ENCODE results near the gene PACS1. TPM values are rescaled to one million over a fixed set of nuclear protein-coding genes. Genes with fewer than 3 reads are reported as not detected.
A peak's percentile ranks its signal among the peaks of the same experiment; 100 is the strongest.

Gene PACS1
- polyA plus RNA-seq, 3 donors, result 8.1 to 36.8 (median 12.4) TPM

DNA sequence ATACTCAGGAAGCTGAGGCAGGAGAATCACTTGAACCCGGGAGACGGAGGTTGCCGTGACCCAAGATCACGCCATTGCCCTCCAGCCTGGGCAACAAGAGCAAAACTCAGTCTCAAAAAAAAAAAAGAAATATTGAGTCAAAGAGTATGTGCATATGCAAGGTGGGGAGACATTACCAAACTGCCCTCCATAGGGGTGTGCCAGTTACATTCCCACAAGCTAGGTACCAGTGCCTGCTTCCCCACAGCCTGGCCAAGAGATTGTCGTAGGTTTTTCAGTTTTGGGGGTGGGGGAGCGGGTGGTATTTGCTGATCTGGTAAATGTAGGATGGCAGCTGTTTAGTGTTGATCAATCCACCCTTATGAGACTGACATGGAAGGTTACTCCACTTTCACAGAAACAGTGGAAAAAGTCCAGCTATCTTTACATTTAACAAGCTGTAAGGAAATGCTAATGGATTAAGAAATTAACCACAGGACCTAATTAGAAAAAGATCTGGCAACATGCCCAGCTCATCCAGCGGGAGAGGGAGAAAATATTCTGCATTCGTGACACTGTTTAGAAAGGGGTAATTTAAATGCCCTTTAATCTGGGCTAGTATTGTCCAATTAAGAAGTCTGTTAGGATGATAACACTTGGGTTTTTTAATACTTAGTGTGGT, 89.4 kb downstream of the PACS1 start:
- Histone ChIP-seq H3K4me1 (ENCODE audit: control insufficient read depth in 1 of 2, insufficient read depth in 2 of 2, low read length in 2 of 2) (peaks cover 0 to 2% of the 10 kb centered on the region in 2 donors), H3K27ac (ENCODE audit: low read depth in 1 of 2, low read length in 2 of 2) (no peak overlapping the region), H3K9ac (ENCODE audit: insufficient read depth, low read length, poor library complexity, severe bottlenecking) (no peak overlapping the region), H3K4me3 (replicated peaks in 1 of 3; ENCODE audit: low read depth in 2 of 3, low read length in 3 of 3) (no peak overlapping the region), H3K9me3 (replicated peaks in 1 of 2; ENCODE audit: control insufficient read depth in 1 of 2, insufficient read depth in 1 of 2, low read length in 2 of 2) (no peaks in the 10 kb centered on the region), H3K27me3 (ENCODE audit: control insufficient read depth in 2 of 2, insufficient read depth in 2 of 2, low read length in 2 of 2) (no peaks in the 10 kb centered on the region), H2AFZ (ENCODE audit: insufficient read depth, low read depth, low read length, poor library complexity, severe bottlenecking) (no peak overlapping the region), H3K79me2 (ENCODE audit: insufficient read depth, low read length) (no peaks in the 10 kb centered on the region), H4K20me1 (ENCODE audit: insufficient read depth, low read length) (peaks cover 57% of the 10 kb centered on the region), H3K4me2 (replicated peaks; ENCODE audit: extremely low read depth, low read length, poor library complexity, severe bottlenecking) (no peak overlapping the region), H3K36me3 (replicated peaks in 1 of 2; ENCODE audit: control insufficient read depth in 1 of 2, insufficient read depth in 2 of 2, low read length in 2 of 2) (no peaks in the 10 kb centered on the region)
- Mint-ChIP-seq H3K36me3 (peaks cover 2 to 6% of the 10 kb centered on the region in 2 donors), H3K4me3 (no peak overlapping the region), H3K27ac (peak overlapping the region in 1 of 7 donors; percentile 37), H3K9me3 (no peaks in the 10 kb centered on the region), H3K4me1 (peaks cover 13% of the 10 kb centered on the region), H3K27me3 (ENCODE audit: low read depth in 3 of 3) (peaks cover 0 to 2% (median 2%) of the 10 kb centered on the region in 3 donors)
- TF ChIP-seq, protein P1, sequence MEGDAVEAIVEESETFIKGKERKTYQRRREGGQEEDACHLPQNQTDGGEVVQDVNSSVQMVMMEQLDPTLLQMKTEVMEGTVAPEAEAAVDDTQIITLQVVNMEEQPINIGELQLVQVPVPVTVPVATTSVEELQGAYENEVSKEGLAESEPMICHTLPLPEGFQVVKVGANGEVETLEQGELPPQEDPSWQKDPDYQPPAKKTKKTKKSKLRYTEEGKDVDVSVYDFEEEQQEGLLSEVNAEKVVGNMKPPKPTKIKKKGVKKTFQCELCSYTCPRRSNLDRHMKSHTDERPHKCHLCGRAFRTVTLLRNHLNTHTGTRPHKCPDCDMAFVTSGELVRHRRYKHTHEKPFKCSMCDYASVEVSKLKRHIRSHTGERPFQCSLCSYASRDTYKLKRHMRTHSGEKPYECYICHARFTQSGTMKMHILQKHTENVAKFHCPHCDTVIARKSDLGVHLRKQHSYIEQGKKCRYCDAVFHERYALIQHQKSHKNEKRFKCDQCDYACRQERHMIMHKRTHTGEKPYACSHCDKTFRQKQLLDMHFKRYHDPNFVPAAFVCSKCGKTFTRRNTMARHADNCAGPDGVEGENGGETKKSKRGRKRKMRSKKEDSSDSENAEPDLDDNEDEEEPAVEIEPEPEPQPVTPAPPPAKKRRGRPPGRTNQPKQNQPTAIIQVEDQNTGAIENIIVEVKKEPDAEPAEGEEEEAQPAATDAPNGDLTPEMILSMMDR (IDR thresholded peaks at IDR 0.05), result no peak
- intact Hi-C loops (cut with micrococcal nuclease), result no loop called here
- 100% methylated on average over 3 of the region's 8 CpGs for WGBS (ENCODE audit: insufficient coverage)
- no peak for DNase-seq

GRCh38 chr11:66160709-66161108, 90.6 kb downstream of the PACS1 start:
- Histone ChIP-seq H3K4me1 (ENCODE audit: control insufficient read depth in 1 of 2, insufficient read depth in 2 of 2, low read length in 2 of 2) (peaks cover 0 to 2% of the 10 kb centered on the region in 2 donors), H3K4me2 (replicated peaks; ENCODE audit: extremely low read depth, low read length, poor library complexity, severe bottlenecking) (no peak overlapping the region), H3K27ac (ENCODE audit: low read depth in 1 of 2, low read length in 2 of 2) (no peak overlapping the region), H3K79me2 (ENCODE audit: insufficient read depth, low read length) (no peaks in the 10 kb centered on the region), H3K4me3 (replicated peaks in 1 of 3; ENCODE audit: low read depth in 2 of 3, low read length in 3 of 3) (no peak overlapping the region), H3K9me3 (replicated peaks in 1 of 2; ENCODE audit: control insufficient read depth in 1 of 2, insufficient read depth in 1 of 2, low read length in 2 of 2) (no peaks in the 10 kb centered on the region), H3K36me3 (replicated peaks in 1 of 2; ENCODE audit: control insufficient read depth in 1 of 2, insufficient read depth in 2 of 2, low read length in 2 of 2) (no peaks in the 10 kb centered on the region), H2AFZ (ENCODE audit: insufficient read depth, low read depth, low read length, poor library complexity, severe bottlenecking) (no peak overlapping the region), H4K20me1 (ENCODE audit: insufficient read depth, low read length) (peaks cover 65% of the 10 kb centered on the region), H3K9ac (ENCODE audit: insufficient read depth, low read length, poor library complexity, severe bottlenecking) (no peak overlapping the region), H3K27me3 (ENCODE audit: control insufficient read depth in 2 of 2, insufficient read depth in 2 of 2, low read length in 2 of 2) (no peaks in the 10 kb centered on the region)
- H3K27ac Mint-ChIP-seq, result no peak overlapping the region
- H3K4me3 Mint-ChIP-seq, result no peak overlapping the region
- WGBS (ENCODE audit: insufficient coverage), result no CpG with 5 or more reads among the region's 5 CpGs
- peaks cover 9% of the 10 kb centered on the region in 2 donors for H3K36me3 Mint-ChIP-seq
- no peaks in the 10 kb centered on the region for H3K9me3 Mint-ChIP-seq
- peaks cover 13% of the 10 kb centered on the region for H3K4me1 Mint-ChIP-seq
- TF ChIP-seq, protein P1 (IDR thresholded peaks at IDR 0.05), result no peak
- no peak for DNase-seq
- intact Hi-C loops (cut with micrococcal nuclease), result no loop called here
- peaks cover 0 to 2% (median 2%) of the 10 kb centered on the region in 3 donors for H3K27me3 Mint-ChIP-seq (ENCODE audit: low read depth in 3 of 3)
